Lower leg skin (tissue), 4 donors: Measurements from ENCODE around the gene THAP10. TPM values are rescaled to one million over a fixed set of nuclear protein-coding genes. Genes with fewer than 3 reads are reported as not detected.
"Not testable (repeated sequence)": the region's sequence is repeated elsewhere in the genome, so short reads cannot be mapped to it uniquely, and the experiment has no call there.

ENCODE experiments used
- DNase-seq, 2 donors: peaks; one replicate each; pipeline ENCODE4 v3.0.0-alpha.2; 2019; ENCODE audit warnings: low spot score in 2 of 2
- H3K4me3 ChIP-seq: fragments of 200-600 bp; sonication (generic); 2 replicates; pipeline ENCODE4 v1.5.1; 2017; ENCODE audit warnings: mild to moderate bottlenecking, low read depth; ENCODE audit not compliant: poor library complexity, severe bottlenecking
- POLR2A ChIP-seq, 2 donors: fragments of 450-650 bp; IDR thresholded peaks; one replicate each; pipeline ENCODE4 v1.6.1; 2016 to 2017; ENCODE audit warnings: antibody characterized with exemption in 2 of 2, mild to moderate bottlenecking in 1 of 2, moderate library complexity in 1 of 2
- WGBS, 2 donors: methylation state at CpG; one replicate each; pipeline ENCODE4 v1.1.5; 2018; 5-methylcytosine and 5-hydroxymethylcytosine counted together
- intact Hi-C: fragments of 100-400 bp; cut with DNase I; formaldehyde crosslinking; loops from one replicate; pipeline ENCODE4 v1.15.0; 2023; ENCODE audit warnings: low total_unique reads
- total RNA-seq, 4 donors: library from RNA; depleted of rRNA; stranded (reverse); fragments of >200 nt; gene quantifications; one replicate each; pipeline ENCODE4 v1.1.0, GENCODE V29; 2016
- TF ChIP-seq, protein P1 (sequence below), 3 donors: fragments of 450-650 bp; IDR thresholded peaks; one replicate each; pipeline ENCODE4 v1.5.1; 2016; ENCODE audit warnings: antibody characterized with exemption in 3 of 3, mild to moderate bottlenecking in 3 of 3, moderate library complexity in 2 of 3

The THAP10 gene
- total RNA-seq, 4 donors from 2014 or later, result 2.0 to 4.5 (median 2.9) TPM

DNA sequence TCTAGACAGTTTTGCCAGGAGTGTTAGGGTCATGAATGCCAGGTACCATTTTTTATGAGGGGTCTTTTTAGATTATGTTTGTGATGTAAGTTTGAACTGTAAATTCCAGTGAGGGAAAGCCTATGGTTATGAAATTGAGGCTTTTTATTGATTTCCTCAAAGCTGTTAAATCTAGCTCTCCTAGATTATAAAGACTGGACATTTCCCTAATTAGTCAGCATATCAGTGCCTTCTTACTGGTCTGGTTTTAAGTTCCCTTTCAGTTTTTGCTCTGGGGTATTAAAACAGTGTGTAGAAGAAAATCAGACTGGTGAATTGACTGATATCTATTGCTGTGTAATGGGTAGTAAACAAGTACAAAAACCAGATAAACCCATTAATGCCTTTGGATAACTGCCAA, 39.6 kb upstream of the THAP10 start:
- TF ChIP-seq, protein P1, sequence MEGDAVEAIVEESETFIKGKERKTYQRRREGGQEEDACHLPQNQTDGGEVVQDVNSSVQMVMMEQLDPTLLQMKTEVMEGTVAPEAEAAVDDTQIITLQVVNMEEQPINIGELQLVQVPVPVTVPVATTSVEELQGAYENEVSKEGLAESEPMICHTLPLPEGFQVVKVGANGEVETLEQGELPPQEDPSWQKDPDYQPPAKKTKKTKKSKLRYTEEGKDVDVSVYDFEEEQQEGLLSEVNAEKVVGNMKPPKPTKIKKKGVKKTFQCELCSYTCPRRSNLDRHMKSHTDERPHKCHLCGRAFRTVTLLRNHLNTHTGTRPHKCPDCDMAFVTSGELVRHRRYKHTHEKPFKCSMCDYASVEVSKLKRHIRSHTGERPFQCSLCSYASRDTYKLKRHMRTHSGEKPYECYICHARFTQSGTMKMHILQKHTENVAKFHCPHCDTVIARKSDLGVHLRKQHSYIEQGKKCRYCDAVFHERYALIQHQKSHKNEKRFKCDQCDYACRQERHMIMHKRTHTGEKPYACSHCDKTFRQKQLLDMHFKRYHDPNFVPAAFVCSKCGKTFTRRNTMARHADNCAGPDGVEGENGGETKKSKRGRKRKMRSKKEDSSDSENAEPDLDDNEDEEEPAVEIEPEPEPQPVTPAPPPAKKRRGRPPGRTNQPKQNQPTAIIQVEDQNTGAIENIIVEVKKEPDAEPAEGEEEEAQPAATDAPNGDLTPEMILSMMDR (IDR thresholded peaks at IDR 0.05), result no peak
- no peak for TF ChIP-seq POLR2A (IDR thresholded peaks at IDR 0.05)
- no peak for DNase-seq
- intact Hi-C loops, result no loop called here
- H3K4me3 ChIP-seq, result no peak overlapping the region

DNA sequence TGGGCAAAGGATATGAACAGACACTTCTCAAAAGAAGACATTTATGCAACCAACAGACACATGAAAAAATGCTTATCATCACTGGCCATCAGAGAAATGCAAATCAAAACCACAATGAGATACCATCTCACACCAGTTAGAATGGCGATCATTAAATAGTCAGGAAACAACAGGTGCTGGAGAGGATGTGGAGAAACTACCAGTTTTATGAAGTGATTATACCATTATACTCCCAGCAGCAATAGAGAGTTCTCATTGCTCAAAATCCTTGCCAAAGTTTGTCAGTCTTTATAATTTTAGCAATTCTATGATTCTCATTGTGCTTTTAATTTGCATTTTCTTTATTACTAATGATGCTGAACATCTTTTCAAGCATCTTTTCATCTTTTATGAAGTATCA, 34.7 kb upstream of the THAP10 start:
- H3K4me3 ChIP-seq, DNase-seq, intact Hi-C loops: not testable (repeated sequence)
- 50 to 68% methylated on average over 1 of the region's 1 CpG for WGBS, 2 donors

DNA sequence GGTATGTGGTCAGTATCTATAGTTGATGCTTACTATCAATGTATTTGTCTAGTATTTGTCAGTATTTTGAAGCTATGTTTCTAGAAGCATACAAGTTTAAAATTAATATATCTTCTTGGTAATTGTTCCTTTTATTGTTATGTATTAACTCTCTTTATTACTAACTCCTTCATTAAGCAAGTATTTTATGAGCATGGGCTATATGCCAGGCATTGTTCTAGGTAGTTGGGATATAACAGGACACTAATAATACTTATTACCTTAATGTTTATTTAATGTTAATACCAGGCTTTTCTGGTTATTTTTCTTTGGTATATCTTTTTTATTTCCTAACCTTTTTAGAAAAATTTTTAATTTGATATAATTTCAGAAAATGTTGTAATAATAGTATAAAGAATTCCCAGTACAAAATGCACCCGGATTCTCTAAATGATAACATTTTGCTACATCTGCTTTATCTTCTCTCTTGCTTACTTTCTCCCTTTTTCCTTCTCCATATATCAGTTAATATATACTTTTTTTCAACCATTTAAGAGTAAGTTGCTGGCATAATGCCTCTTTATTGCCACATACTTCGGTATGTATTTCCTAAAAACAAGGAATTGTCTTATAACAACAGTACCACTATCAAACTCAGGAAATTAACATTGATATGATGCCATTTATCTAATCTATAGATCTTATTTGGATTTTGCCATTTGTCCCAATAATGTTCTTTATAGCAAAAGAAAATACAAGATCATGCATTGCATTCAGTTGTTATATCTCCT, 31.3 kb upstream of the THAP10 start:
- intact Hi-C loops, result no loop called here
- 80 to 83% methylated on average over 2 of the region's 2 CpGs for WGBS, 2 donors

DNA sequence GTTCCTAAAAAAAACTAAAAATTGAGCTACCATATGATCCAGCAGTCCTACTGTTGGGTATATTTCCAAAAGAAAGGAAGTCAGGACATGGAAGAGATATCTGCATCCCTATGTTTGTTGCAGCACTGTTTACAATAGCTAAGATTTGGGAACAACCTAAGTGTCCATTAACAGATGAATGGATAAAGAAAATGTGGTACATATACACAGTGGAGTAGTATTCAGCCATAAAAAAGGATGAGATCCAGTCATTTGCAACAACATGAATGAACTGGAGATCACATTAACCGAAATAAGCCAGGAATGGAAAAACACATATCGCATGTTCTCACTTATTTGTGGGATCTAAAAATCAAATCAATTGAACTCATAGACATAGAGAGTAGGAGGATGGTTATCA, 29.9 kb upstream of the THAP10 start:
- 98 to 100% methylated on average over 2 of the region's 2 CpGs for WGBS, 2 donors

More for the DNA sequence above, 31.3 kb upstream of the THAP10 start:
- TF ChIP-seq, protein P1 (IDR thresholded peaks at IDR 0.05), result no peak
- no peak for TF ChIP-seq POLR2A (IDR thresholded peaks at IDR 0.05)
- no peak overlapping the region for H3K4me3 ChIP-seq
- DNase-seq, result no peak

DNA sequence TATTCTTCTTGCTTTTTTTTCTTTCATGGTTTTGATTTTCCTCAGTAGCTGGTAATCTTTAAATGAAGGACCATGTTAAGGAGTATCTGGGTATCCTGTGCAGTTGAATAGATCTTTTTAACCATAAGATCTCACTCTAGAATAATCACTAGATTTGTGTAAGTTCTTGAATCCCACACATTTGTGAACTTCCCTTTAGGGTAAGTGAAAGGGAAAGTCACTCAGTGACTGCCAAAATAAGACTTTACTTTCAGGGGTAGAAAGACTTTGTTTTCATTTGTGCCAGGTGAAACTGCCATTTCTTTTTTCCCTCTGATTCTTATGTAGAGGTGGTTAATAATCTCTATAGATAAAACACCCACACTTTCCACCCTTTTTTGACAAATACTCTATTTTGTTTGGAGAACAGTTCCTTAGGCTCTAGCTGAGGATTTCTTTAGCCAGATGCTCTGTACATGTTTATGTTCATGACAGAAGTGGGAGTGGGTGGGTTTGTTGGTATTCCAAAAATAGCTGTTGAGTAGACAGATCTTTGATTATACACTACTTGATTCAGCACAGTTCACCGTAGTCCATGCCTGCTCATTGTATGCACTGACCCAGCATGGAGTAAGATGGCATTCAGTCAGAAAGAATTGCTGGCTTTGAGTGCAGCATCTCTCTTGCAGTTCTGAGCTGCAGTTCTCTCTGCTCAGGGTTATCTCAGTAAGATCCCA, 28.9 kb upstream of the THAP10 start:
- TF ChIP-seq, protein P1 (IDR thresholded peaks at IDR 0.05), result no peak
- TF ChIP-seq POLR2A (IDR thresholded peaks at IDR 0.05), result no peak
- H3K4me3 ChIP-seq, result no peak overlapping the region
- no peak for DNase-seq
- 42 to 84% methylated on average over 1 of the region's 1 CpG for WGBS, 2 donors
- intact Hi-C loops, result no loop called here

More for the DNA sequence above, 29.9 kb upstream of the THAP10 start:
- intact Hi-C loops, result no loop called here
- TF ChIP-seq, protein P1 (IDR thresholded peaks at IDR 0.05), result no peak
- TF ChIP-seq POLR2A (IDR thresholded peaks at IDR 0.05), result no peak
- DNase-seq, result no peak
- H3K4me3 ChIP-seq, result no peak overlapping the region

DNA sequence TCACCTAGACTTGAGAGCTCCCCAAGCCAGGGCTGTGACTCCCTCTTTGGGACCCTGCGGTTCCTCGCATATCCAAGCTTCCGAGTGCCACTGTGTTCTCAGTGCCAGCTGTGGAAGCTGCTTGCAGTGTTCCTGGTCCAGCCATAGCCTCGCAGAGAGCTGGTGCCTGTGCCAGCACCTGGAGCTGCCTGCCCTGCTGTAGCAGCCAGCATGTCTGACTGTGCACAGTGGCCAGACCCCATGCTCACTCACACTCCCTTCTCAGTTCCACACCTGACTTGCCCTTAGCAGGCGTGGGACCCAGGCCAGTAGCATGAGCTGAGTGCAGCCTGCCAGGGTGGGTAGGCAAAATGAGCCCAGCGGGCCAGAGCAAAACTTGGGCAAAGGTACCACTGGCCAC, 25.7 kb upstream of the THAP10 start:
- DNase-seq, result no peak
- 93 to 99% methylated on average over 6 of the region's 6 CpGs for WGBS, 2 donors
- no peak overlapping the region for H3K4me3 ChIP-seq
- intact Hi-C loops, result no loop called here
- TF ChIP-seq POLR2A (IDR thresholded peaks at IDR 0.05), result no peak
